GM18502 (cell line): ENCODE results near the gene FAM50B.
"Not testable (repeated sequence)": the region's sequence is repeated elsewhere in the genome, so short reads cannot be mapped to it uniquely, and the experiment has no call there.

Experiments used
- ATAC-seq: cut with Tn5 transposase; IDR thresholded peaks from one replicate; pipeline ENCODE4 v1.9.1; 2021; ENCODE audit warnings: mild to moderate bottlenecking; ENCODE audit not compliant: unreplicated experiment, poor library complexity

The FAM50B gene

DNA sequence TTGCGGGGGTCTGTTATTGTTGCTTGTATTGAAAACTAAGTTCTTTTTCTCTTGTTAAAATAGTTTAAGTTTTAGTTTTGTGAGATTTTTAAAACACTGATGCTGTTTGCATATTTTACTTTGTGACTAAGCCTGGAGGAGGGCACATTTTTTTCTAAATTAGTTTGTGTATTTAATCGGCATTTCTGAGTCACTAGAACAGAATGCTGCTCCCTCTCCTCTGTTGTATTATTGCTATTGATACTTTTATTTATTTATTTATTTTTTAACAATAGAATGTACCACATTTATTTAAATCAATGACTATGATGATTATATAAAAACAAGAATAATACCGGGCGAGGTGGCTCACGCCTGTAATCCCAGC, 5.1 kb upstream of the FAM50B start:
- no peak for ATAC-seq

DNA sequence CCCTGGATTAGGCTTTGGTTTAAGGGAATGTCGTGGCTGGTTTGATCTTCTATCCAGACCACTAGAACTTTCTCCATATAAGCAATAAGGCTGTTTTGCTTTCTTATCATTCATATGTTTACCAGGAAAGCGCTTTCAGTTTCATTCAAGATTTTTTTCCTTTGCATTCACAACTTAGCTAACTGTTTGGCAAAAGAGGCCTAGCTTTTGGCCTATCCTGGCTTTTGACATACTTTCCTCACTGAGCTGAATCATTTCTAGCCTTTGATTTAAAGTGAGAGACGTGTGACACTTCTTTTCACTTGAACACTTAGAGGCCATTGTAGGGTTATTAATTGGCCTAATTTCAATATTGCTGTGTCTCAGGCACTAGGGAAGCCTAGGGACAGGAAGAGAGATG, 1.7 kb upstream of the FAM50B start:
- ATAC-seq, result no peak

DNA sequence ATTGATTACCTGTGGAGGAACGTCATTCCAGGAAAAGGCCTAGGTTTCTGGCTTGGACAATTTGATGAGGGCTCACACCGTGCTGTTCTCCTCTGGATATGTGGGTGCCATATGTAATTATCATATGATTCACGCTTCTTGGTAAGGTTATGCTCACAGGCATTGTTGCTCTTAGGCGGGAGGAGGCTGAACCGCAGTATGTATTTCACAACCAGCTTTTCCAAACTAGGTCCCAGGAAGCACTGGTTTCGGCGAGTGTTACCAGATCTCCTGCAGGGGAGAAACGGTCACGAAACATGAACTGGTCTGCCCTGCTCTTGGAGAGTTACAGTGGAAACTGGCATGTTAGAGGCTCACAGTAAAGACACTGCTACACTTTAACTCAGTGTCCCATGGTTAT, 793 bp upstream of the FAM50B start:
- ATAC-seq, result no peak

DNA sequence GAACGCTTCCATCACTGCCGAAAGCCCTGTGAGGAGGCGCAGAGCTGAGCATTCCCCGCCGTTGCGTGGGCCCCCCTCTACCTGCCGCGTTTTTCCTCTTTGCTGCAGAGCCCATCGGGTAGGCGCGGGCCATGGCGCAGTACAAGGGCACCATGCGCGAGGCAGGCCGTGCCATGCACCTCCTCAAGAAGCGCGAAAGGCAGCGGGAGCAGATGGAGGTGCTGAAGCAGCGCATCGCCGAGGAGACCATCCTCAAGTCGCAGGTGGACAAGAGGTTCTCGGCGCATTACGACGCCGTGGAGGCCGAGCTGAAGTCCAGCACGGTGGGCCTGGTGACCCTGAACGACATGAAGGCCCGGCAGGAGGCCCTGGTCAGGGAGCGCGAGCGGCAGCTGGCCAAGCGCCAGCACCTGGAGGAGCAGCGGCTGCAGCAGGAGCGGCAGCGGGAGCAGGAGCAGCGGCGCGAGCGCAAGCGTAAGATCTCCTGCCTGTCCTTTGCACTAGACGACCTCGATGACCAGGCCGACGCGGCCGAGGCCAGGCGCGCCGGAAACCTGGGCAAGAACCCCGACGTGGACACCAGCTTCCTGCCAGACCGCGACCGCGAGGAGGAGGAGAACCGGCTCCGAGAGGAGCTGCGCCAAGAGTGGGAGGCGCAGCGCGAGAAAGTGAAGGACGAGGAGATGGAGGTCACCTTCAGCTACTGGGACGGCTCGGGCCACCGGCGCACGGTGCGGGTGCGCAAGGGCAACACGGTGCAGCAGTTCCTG, 693 bp downstream of the FAM50B start:
- ATAC-seq, result no peak

DNA sequence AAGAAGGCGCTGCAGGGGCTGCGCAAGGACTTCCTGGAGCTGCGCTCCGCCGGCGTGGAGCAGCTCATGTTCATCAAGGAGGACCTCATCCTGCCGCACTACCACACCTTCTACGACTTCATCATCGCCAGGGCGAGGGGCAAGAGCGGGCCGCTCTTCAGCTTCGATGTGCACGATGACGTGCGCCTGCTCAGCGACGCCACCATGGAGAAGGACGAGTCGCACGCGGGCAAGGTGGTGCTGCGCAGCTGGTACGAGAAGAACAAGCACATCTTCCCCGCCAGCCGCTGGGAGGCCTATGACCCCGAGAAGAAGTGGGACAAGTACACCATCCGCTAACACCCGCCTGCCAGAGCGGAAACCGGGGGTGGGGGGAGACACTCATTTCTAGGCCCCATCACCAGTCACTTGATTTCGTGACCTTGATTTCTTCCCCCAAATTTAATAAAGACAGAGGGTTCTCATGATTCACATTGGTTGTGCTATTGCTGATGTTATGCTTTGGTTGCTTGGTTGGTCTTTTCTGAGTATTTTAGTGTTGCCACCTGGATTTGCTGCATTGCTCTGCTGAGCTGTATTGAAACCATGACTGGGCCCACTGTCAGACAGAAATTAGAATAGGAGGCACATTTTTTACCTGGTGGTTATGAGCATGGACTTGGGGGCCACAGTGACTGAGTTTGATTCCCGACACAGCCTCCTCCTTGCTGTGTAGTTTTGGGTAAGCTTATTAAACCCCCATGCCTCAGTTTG, 1.5 kb downstream of the FAM50B start:
- no peak for ATAC-seq

DNA sequence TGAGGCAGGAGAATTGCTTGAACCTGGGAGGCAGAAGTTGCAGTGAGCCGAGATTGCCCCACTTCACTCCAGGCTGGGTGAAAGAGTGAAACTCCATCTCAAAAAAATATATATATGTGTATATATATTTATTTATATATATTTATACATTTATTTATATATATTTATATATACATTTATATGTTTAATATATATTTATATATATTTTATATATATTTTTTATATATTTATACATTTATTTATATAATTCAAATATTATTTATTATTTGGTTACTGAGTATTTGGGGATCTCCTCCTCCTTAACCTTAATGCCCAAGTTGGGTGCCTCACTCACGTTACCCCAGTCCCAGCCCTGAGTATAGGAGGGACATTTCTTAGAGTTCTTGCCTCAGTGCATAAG, 2.7 kb downstream of the FAM50B start:
- no peak for ATAC-seq

DNA sequence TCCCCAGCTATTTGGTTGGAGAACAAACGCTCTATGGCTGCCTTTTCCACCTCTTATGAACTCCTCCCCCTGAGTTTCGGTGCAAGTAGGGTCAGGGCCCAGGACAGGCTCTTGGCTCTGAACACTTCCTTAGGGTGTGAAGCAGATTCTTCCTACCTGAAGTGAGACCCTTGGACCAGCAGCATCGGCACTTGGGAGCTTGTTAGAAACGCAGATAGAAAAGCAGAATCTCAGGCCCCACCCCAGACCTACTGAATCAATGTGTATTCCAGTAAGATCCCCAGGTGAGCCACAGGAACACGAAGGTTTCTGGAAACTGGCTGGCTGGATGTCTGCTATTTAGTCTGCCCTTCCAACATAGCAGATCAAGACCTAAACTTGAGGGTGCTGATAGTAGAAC, 3.2 kb downstream of the FAM50B start:
- ATAC-seq, result no peak

DNA sequence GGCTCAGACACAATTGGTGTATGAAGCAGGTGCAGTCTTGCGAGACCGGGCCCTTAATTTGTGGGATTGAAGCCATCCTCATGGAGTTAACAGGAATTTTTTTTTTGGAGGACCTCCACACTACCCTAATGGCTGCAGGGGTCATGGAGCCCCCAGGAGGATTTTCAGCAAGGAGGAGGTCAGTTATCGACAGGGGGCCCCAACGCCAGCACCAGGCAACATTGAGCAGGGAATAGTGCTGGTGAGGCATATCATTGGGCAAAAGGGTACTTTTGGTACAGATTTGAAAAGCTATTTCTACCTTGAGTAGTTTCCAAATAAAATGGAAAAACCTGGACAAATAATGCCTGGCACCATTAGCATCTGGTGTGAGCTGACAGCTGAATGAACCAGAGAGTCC, 6.7 kb downstream of the FAM50B start:
- no peak for ATAC-seq

DNA sequence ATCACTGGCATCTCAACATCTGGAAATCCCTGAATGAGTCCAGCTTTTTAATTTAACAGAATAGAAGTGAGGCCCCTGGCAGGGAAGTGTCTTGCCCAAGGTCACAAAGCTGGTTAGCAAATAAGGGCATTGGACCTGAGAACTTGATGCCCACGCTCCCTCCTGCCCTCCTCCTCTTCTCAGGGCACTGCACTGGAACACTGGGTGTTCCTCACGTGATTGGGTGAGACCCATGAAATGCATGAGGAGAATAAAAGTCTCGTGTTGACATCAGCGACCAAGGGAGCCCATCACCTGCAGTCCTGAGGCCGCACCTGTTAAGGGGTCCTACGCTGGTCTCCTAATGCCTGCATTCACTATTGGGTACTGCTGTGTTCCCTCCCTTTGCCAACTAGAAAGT, 7.4 kb downstream of the FAM50B start:
- ATAC-seq, result no peak

DNA sequence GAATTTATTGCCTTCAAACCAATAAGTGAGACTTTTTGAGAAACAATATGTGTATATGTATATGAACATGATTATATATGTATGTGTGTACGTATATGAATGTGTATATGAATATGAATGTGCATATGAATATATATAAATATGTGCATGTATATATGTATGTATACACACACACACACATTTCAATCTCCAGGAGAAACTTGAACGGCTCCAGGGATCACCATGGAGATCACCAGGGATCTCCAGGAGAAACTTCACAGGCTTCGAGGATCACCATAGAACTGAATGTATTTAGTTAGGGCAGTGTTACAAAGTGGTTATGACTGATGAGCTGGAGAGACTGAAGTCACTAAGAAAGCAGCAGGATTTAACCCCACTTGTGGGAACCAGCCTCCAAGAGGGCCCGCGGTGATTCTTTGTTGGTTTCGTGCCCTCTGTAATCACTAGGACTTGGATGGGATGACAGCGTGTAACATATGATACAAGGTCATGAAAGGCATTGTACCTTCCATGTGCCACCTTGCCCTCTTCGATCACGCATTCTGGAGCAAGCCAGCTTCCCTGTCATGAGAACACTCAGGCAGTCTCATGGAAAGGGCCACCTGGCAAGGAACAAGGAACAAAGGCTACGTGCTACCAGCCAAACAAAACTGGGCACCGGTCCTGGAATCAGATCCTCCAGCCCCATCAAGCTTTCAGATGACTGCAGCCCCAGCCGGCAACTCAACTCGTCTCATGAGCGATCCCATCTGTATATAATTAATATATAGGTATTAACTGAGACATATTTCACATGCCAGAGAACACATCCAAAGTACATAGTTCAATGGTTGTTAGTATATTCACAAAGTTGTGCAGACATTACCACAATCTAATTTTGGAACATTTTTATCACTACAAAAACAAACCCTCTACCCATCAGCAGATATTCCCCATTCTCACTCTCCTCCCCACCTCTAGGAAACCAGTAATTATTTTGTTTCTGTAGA, 8.6 kb downstream of the FAM50B start:
- ATAC-seq, result no peak

DNA sequence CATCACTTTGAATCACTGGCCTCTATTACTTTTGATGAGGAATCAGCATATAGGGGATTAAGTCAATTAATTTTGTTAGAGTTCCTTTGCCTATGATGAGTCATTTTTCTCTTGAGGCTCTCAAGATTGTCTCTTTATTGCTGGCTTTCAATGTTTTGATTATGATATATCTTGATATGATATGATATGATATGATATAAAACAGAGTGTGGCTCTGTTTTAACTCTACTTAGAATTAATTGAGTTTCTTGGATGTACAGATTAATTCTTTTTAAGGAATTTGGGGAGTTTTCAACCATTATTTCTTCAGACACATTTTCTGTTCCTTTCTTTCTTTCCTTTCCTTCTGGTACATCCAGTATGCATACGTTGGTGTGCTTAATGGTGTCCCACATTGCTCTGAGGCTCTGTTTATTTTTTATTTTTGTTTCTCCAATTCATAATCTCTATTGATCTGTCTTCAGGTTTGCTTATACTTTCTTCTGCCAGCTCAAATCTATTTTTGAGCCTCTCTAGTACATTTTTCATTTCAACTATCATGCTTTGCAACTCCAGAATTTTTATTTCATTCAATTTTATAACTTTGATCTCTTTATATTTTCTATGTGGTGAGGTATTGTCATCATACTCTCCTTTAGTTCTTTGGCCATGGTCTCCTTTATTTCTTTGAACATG, 10.8 kb downstream of the FAM50B start:
- no peak for ATAC-seq

DNA sequence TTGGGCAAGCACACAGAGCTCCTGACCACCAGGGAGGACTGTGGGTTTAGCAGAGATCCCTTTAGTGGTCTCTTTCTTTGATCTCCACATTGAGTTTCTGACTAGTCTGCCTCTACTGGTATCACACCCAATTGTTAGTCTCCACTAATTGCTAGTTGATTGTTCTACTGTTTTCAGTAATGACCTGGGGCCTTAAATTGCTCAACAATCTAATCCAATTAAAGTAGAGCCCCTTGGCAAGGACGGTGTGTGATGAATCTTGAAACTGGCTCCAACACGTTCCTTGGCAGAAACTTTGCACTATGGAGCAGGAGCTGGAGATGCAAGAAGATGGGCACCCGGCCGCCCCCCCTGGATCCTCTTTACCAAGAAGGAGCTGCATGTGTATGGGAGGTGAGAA, 12.3 kb downstream of the FAM50B start:
- no peak for ATAC-seq

DNA sequence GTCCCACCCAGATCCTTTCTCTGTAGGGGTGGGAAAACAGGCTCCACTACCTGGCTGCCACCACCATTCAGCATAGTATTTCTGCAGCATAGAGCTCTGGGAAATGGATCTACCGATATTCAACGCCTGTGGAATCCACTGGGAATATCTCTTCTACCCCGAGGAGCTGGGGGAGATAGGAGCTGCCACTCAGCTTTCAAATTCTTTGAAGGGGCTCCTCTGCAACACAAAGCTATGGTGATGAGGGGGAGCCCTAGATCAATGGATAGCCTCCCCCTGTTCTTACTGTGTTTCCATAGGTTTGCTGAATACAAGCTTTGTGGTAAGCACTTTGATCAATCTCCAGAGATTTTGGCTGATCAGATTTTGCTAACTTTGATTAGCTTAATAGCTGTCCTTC, 12.9 kb downstream of the FAM50B start:
- ATAC-seq, result no peak

DNA sequence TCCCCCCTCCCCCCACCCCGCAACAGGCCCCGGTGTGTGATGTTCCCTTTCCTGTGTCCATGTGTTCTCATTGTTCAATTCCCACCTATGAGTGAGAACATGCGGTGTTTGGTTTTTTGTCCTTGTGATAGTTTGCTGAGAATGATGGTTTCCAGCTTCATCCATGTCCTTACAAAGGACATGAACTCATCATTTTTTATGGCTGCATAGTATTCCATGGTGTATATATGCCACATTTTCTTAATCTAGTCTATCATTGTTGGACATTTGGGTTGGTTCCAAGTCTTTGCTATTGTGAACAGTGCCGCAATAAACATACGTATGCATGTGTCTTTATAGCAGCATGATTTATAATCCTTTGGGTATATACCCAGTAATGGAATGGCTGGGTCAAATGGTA, 14.1 kb downstream of the FAM50B start:
- not testable (repeated sequence) for ATAC-seq

DNA sequence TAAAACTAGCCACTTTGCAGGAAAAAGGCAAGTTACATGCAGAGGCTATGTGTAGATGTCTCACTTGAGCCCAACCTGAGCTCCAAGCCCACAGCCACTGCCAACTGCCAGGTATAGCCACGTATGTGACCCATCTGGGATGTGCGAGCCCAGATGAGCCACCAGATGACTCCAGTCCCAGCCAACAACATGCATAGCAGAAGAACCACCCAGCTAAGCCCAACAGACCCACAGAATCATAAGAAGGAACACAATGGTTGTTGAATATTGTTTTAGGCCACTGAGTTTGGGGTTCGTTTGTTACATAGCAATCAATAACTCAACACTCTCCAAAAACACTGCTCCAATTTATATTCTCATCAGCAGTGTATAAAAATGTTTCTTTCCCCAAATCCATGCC, 16.3 kb downstream of the FAM50B start:
- no peak for ATAC-seq

DNA sequence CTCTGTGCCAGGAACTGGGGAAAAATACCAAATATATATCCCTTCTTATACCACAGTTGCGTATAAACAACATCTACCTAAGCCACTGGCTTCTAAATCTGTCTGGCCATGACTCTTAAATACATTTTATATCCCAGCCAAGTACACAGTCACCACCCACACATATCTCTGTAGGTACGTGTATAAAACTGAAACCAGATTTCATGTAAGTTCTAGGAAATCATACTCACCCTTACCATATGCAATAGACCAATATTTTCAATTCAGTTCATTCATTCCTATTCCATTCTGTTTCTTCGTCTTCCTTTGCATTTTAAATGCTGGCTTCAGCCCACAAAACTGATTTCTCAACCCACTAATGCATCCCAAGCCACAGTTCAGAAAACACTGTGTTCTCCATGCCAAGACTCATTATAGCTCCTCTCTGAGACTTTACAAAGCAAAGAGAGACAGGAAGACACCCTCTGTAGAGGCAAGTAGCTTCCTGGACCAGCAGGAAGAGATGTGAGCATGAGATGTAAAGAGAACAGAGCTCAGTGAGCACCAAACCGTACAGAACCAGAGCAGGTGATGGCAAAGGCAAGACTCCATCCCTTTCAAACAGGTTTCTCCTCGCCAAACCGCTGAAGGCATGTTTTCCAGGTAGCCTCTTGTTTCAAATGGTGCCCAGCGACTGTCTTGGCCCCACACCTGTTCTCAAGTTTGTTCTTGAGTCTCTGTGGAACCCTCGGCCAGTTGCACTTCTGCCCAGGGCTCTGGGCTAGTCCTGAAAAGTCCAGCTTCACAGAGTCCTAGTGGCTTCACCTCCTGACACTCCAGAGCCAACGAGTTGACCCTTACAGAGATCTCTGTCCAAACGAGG, 18.7 kb downstream of the FAM50B start:
- ATAC-seq, result no peak

DNA sequence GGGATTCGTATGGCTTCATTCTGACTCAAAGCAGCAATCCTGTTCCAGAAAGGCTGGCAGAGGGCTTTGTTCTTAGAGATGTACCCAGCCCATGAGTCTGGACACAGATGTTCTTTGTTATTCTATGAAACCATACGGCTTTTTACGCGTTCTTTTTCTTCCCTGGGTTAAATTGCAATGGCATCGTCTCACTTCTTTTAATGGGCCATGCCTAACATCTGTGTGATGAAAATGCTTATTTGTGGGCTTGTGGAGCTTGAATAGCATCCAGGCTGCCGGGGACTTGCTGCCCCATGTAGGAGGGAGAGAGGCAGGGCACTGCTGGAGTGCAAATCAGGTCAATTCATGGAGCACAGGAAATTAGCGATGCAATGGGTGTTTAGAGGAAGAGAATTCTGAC, 19.4 kb downstream of the FAM50B start:
- ATAC-seq, result no peak

DNA sequence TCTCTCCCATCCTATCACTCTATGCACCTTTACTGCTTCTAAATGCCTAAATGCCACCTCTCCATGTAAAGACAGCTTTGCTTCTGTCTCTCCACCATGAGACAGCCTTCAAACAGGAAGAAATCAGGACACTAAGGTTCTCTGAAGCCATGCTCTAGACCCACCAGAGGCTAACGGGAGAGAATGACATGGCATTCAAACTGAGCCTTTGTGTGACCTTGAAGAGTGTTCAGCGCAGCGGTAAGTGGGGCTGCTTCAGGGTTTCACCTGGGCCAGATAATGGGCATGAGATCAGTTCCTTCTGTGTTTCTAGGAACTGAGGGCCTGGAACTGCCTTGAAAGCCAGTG, 20.1 kb downstream of the FAM50B start:
- ATAC-seq, result no peak
